Activated CD8-positive, alpha-beta T cell treated with anti-CD3 and anti-CD28 coated beads for 36 hours (primary cell): ENCODE measurements around the gene B3GAT1. TPM values are rescaled to one million over a fixed set of nuclear protein-coding genes. Genes with fewer than 3 reads are reported as not detected.

Experiments used
- ATAC-seq: fragments of 200-7000 bp; cut with Tn5 transposase; one replicate; pipeline ENCODE4 v1.10.0; 2021; ENCODE audit warnings: mild to moderate bottlenecking, moderate library complexity
- CTCF ChIA-PET: fragments of 350-600 bp; sonication (Branson Sonifier 250); formaldehyde crosslinking; loops from one replicate; lab custom pipeline; 2021; ENCODE audit warnings: antibody characterized with exemption; lab: Charles Lee
- POLR2A ChIA-PET: fragments of 350-600 bp; sonication (Branson Sonifier 250); formaldehyde crosslinking; loops from one replicate; lab custom pipeline; 2021; ENCODE audit warnings: antibody characterized with exemption; lab: Charles Lee
- DNase-seq: peaks from one replicate; pipeline ENCODE4 v3.0.0-alpha.2; 2020
- H3K27ac Mint-ChIP-seq: one replicate; pipeline ENCODE4 v1.8.0; 2021; ENCODE audit warnings: mild to moderate bottlenecking, mixed read lengths
- H3K27me3 Mint-ChIP-seq: one replicate; pipeline ENCODE4 v1.8.0; 2021; ENCODE audit warnings: mixed read lengths
- H3K36me3 Mint-ChIP-seq: one replicate; pipeline ENCODE4 v1.8.0; 2021; ENCODE audit warnings: low read depth, mixed read lengths
- H3K4me1 Mint-ChIP-seq: one replicate; pipeline ENCODE4 v1.8.0; 2021; ENCODE audit warnings: low read depth, mixed read lengths
- H3K4me3 Mint-ChIP-seq: one replicate; pipeline ENCODE4 v1.8.0; 2021; ENCODE audit warnings: mild to moderate bottlenecking, moderate library complexity, mixed read lengths
- H3K9me3 Mint-ChIP-seq: one replicate; pipeline ENCODE4 v1.8.0; 2021; ENCODE audit warnings: mixed read lengths
- intact Hi-C: fragments of 100-400 bp; cut with micrococcal nuclease; formaldehyde crosslinking; loops from one replicate; pipeline ENCODE4 v1.10.0; 2022
- total RNA-seq, 2 experiments: library from RNA; stranded (reverse); gene quantifications; one replicate each; pipeline ENCODE4 v1.2.3, GENCODE V29; 2021
- TF ChIP-seq, protein P1 (sequence below): fragments of 200-600 bp; IDR thresholded peaks from one replicate; pipeline ENCODE4 v1.8.0; 2022; ENCODE audit warnings: antibody characterized with exemption, mild to moderate bottlenecking

The B3GAT1 gene
- total RNA-seq, 2 experiments from 2014 or later, result 0.07 TPM; not detected in 1

GRCh38 chr11:134358856-134359490, 53.1 kb downstream of the B3GAT1 start:
- H3K27ac Mint-ChIP-seq, result no peak overlapping the region
- ChIA-PET CTCF (interaction anchor here (1.1 to 1.4 kb wide), 6 partner anchors 11 to 509 kb away, joined by 3 to 5 read pairs (median 3); no protein-coding TSS in a partner anchor), POLR2A (interaction anchor here (2.2 kb wide), 1 partner anchor 9 kb away, joined by 5 read pairs; no protein-coding TSS in a partner anchor)
- TF ChIP-seq, protein P1, sequence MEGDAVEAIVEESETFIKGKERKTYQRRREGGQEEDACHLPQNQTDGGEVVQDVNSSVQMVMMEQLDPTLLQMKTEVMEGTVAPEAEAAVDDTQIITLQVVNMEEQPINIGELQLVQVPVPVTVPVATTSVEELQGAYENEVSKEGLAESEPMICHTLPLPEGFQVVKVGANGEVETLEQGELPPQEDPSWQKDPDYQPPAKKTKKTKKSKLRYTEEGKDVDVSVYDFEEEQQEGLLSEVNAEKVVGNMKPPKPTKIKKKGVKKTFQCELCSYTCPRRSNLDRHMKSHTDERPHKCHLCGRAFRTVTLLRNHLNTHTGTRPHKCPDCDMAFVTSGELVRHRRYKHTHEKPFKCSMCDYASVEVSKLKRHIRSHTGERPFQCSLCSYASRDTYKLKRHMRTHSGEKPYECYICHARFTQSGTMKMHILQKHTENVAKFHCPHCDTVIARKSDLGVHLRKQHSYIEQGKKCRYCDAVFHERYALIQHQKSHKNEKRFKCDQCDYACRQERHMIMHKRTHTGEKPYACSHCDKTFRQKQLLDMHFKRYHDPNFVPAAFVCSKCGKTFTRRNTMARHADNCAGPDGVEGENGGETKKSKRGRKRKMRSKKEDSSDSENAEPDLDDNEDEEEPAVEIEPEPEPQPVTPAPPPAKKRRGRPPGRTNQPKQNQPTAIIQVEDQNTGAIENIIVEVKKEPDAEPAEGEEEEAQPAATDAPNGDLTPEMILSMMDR, result no peak
- H3K36me3 Mint-ChIP-seq, result peaks cover 3% of the 10 kb centered on the region
- no peak for DNase-seq
- intact Hi-C loops, result no loop called here
- H3K4me3 Mint-ChIP-seq, result no peak overlapping the region
- H3K4me1 Mint-ChIP-seq, result peaks cover 8% of the 10 kb centered on the region
- no peak for ATAC-seq
- peaks cover 8% of the 10 kb centered on the region for H3K27me3 Mint-ChIP-seq
- no peaks in the 10 kb centered on the region for H3K9me3 Mint-ChIP-seq

DNA sequence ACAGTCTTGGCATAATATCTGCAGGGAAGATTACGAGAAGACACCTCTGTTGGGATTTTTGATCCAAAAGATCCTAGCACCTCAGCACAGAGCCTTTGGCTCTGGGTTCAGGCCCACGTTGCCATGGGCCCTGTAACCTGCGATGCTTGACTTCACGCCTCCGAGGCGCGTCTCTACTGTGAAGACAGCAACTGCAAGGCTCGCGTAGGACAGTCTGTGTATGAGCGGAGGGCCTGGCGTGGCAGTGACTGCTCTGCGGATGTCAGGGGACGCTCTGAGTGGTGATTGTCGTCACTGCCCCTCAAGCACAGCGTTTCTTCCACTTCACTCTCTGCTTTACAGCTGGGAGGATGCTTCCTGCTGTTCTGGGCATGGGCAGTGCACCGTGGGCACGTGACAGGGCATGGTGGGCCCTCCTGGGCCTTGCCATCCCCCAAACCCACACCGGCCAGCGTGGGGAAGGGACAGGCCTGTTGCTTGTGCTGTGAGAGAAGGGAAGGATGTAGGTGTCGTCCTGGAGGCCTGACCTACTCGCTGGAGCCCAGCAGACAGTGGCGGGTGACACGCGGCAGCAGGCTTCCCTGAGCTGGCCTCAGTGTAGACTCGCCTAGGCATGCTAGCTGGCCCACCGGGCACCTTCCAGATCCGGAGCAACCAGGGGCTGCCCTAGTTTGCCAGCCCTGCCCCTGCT, 53.7 kb downstream of the B3GAT1 start:
- Mint-ChIP-seq H3K9me3 (no peaks in the 10 kb centered on the region), H3K36me3 (peaks cover 6% of the 10 kb centered on the region), H3K4me1 (peaks cover 8% of the 10 kb centered on the region), H3K27ac (no peak overlapping the region), H3K27me3 (peaks cover 8% of the 10 kb centered on the region), H3K4me3 (no peak overlapping the region)
- DNase-seq (no peak), ATAC-seq (no peak)
- TF ChIP-seq, protein P1, result no peak
- ChIA-PET POLR2A (interaction anchor here (2.2 kb wide), 1 partner anchor 9 kb away, joined by 5 read pairs; no protein-coding TSS in a partner anchor), CTCF (interaction anchor here (1.1 kb wide), 1 partner anchor 510 kb away, joined by 3 read pairs; no protein-coding TSS in a partner anchor)
- intact Hi-C loops, result no loop called here

- CTCF ChIA-PET, result no interaction called here
- H3K27ac Mint-ChIP-seq, result no peak overlapping the region
- H3K27me3 Mint-ChIP-seq, result peaks cover 8% of the 10 kb centered on the region
- TF ChIP-seq, protein P1, result no peak
- peaks cover 6% of the 10 kb centered on the region for H3K36me3 Mint-ChIP-seq
- H3K4me1 Mint-ChIP-seq, result peaks cover 8% of the 10 kb centered on the region
- no peak overlapping the region for H3K4me3 Mint-ChIP-seq
- POLR2A ChIA-PET, result no interaction called here
- ATAC-seq (no peak), DNase-seq (no peak)
- intact Hi-C loops, result no loop called here
- no peaks in the 10 kb centered on the region for H3K9me3 Mint-ChIP-seq
These were observed 54.5 kb downstream of the B3GAT1 start for GRCh38 chr11:134357545-134357839.

DNA sequence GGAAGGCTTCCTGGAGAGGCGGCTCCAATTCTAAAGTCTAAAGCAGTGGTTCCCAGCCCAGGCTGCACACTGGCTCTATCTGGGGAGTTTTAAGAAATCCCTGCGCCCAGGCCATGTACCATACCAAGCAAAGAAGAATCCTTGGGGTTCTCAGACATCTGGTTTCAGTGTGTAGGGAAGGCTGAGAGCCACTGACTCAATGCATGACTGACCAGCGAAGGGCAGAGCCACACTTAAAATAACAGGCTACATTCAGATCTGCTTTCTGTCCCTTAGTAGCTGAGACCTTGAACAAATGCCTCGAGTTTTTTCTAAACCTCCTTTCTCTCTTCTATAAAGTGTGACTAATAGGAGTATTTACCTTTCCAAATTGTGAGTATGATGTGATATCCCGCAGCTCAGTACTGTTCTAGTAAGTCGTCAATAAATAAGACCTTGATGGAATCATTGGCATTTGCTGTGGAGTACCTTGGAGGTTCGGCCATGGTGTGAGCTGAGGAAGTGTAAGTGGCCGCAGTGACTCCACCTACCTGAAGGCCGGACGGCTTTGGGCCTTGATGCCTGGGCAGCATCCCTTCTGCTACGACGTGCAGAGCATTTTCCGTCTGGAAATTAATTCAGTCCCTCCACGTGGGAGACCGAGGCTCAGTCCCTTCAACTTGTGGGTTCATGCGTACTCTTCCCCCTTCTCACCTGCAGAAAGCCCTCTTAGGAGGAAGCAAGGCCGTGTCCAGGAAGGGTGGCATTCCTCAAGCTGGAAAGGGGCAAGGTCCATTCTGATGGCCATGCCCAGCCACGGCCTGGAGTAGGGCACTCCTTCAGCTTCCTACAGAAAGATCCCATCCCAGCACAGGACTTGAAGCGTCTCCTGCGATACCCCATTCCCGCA, 55.1 kb downstream of the B3GAT1 start:
- TF ChIP-seq, protein P1, result no peak
- ChIA-PET POLR2A (no interaction called here), CTCF (no interaction called here)
- Mint-ChIP-seq H3K27ac (no peak overlapping the region), H3K4me1 (peaks cover 8% of the 10 kb centered on the region), H3K36me3 (peaks cover 6% of the 10 kb centered on the region), H3K9me3 (no peaks in the 10 kb centered on the region), H3K27me3 (peaks cover 6% of the 10 kb centered on the region), H3K4me3 (no peak overlapping the region)
- ATAC-seq (no peak), DNase-seq (no peak)
- intact Hi-C loops, result no loop called here
